Stimulated activated CD8-positive, alpha-beta memory T cell treated with anti-CD3 and anti-CD28 coated beads, Interleukin-15, amount 100 ng/mL, for 4 hours (primary cell): ENCODE data around the gene LLPH.

ENCODE experiments used
- DNase-seq, 2 donors: peaks; one replicate each; pipeline ENCODE4 v3.0.0-alpha.2; 2020; ENCODE audit warnings: low read depth in 2 of 2

Gene LLPH

DNA sequence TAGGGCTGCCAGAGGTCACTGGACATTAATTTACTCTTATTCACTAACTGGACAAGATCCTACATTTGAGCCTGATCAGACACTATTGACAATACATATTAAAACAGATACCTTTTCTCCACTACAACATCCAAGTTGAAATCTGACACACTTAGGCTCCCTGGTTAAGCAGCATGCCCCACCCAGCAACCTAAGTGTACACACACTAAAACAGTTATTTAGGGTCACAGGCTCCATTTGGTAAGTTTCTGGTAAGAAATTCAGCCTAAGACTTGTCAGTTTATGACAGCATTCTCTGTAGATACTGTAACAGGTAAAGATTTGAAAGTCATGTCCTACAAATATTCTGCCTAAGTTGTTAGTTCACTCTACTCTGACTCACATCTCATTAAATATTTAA, 12.3 kb upstream of the LLPH start:
- no peak for DNase-seq

DNA sequence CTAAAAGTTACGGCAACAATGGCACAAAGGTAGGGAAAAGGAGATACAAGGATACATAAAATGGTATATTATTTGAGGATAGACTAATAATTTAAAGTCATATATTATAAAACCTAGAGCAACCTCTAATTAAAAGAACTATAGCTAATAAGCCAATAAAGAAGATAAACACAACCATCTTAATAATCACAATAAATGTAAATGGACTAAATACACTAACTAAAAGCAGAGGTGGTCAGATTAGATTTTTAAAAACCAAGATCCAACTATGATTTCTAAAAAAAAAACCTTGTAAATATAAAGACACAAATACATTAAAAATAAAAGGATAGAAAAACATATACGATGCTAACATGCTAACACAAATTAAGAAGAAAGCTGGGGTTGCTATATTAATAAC, 10.7 kb upstream of the LLPH start:
- DNase-seq, result no peak

DNA sequence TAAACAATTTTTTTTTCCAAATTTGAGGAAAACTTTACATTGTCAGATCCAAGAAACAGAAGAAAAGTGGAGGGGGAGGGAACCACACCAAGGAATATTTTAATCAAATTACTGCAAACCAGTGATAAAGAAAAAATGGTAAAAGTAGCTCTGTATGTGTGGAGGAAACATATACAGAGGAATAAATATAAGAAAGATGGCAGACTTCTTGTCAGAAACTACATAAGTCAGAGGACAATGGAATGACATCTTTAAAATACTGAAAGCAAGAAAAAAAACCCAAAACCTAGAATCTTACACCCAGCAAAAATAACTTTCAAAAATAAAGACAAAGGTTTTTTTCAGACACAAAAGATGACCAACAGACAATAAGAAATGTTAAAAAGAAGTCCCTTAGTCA, 10.2 kb upstream of the LLPH start:
- DNase-seq, result no peak

DNA sequence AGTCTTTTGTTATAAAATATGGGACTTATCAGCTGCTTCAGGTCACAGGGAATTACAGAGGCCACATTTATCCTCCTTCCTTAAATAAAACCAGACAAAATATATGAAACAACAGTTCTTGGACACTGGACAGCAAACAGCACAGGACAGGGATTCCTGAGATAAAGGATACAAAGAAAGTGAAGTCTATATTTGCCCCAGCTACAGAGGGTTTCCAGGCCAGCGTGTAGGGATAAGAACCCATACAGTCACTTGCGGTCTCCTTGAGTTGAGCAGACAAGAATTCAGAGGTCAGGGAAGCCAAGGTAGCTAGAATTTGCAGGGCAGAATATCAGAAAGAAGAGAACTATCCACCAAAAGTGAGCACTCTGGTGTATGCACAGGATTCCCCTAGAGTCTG, 8.8 kb upstream of the LLPH start:
- DNase-seq, result no peak

DNA sequence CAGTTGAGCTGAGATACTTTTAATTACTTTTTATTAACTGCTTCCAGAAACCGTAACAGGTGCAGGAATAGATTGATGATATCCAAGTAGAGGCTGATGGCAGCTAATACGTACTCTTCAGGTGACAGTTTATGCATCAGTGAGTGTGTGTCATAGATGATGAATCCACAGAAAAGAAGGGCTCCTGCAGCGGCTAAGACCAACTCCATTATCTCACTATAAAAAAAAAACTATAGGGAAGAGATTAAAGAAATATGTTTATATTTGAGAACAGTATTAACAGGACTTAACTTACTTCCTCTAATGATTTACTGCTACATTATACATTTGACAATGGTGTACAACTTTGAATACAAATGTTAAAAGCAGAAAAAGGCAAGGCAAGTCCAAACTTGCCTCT, 7.4 kb upstream of the LLPH start:
- no peak for DNase-seq

DNA sequence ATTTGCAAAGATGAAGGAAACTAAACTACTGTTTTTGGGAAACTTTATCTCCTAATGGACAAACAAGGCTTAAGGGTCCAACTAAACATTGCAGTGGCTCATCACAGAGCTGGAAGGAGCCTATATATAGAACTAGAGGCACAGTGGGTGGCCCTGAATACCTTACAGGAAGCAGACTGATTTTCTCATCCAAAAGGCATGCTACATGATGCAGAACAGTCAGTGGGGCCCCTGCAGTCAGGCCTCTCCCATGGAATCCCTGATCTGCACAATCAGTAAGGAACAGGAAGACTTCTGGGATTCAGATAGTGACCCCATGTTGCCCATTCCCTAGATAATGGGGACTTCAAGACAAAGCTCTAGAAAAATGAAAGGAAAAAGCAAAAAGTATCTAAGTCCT, 1.9 kb upstream of the LLPH start:
- no peak for DNase-seq

GRCh38 chr12:66131067-66131688, 628 bp upstream of the LLPH start:
- no peak for DNase-seq

GRCh38 chr12:66129934-66130266, 650 bp downstream of the LLPH start:
- DNase-seq, result no peak

DNA sequence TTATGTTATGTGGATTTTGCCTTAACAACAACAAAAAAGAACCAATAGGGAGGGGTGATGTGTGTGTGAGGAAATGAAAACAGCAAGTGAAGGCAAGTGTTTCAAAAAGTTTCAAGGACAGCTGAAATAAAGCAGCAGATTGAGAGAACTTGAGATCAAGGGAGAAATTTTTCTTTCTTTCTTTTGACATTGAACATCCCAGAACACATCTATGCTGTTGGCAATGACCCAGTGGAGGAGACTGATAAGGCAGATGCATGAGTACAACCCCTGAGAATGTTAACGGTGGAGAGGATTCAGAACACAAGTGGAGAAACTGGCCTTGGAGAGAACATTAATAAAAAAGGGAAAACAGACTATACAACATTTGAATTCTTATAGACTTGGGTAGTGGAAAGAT, 2.9 kb downstream of the LLPH start:
- no peak for DNase-seq

DNA sequence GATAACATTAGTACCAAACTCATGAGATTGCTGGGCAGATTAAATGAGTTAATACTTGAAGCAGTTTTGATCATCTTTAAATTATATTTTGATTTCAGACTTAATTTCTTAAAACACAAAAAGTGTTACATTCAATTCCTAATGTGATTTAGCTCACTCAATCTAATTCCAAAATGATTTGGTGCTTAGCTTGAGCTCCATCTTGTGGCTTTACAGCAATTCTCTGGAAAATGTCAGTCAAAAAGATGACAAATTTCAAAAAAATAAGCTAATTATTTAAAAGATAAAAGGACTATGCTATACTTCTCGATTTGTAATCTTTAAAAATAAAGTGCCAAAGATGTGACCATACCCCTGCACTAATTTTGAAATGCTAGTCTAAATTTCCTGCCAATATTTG, 10.1 kb downstream of the LLPH start:
- no peak for DNase-seq

GRCh38 chr12:66119870-66120241, 10.7 kb downstream of the LLPH start:
- DNase-seq, result no peak

DNA sequence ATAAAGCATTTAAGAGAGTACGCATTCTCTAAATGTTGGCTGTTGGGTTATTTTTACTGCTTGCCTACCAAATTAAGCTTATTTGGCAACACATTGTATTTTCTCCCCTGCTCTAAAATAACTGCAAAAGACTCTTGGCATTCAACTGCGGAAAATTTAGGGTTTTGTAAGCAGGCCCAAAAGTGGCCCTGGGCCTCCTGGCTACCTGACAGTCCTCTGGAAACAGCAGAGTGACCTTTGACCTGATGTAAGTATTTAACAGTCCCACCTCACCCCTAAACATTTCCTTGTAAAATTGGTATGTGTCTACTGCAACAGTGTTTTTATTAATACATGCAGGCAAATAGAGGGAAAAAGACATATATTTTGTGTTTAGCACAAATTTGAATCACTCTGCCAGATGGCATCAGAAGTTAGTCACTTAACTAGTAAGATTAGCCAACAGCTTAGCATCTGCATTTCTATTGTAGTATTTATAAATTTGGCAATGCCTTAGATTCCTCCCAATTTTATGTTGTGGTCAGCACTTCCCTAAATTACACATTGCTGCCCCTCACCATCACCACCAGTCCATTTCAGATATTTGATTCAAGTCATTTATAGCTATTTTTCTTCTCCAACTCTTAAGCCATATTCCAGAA, 11.2 kb downstream of the LLPH start:
- DNase-seq, result no peak

DNA sequence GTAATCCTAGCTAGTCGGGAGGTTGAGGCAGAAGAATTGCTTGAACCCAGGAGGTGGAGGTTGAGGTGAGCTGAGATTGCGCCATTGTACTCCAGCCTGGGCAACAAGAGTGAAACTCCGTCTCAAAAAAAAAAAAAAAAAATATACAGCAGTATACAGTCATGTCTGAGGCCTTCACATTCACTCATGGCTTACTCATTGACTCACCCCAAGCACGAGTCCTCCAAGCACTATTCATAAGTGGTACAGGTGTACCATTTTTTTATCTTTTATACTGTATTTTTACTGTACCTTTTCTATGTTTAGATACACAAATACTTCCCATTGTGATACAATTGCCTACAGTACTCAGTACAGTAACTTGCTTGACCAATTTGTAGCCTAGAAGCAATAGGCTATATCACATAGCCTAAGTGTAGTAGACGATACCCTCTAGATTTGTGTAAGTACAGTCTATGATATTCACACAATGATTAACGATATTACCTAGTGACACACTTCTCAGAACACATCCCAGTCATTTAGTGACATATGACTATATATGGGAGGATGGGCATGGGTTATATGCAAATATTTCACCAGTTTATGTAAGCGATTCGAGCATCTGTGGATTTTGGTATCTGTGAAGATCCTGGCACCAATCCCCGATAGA, 12.2 kb downstream of the LLPH start:
- DNase-seq, result no peak

DNA sequence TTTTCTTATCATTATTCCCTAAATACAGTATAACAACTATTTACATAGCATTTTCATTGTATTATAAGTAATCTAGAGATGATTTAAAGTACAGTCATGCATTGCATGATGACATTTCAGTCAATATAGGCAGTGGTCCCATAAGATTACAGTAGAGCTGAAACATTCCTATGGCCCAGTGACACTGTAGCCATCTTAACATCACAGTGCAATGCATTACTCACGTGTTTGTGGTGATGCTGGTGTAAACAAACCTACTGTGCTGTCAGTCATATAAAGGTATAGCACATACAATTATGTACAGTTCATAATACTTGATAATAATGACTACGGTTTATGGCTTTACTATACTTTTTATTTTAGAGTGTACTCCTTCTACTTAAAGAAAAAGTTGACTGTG, 13.3 kb downstream of the LLPH start:
- DNase-seq, result no peak

DNA sequence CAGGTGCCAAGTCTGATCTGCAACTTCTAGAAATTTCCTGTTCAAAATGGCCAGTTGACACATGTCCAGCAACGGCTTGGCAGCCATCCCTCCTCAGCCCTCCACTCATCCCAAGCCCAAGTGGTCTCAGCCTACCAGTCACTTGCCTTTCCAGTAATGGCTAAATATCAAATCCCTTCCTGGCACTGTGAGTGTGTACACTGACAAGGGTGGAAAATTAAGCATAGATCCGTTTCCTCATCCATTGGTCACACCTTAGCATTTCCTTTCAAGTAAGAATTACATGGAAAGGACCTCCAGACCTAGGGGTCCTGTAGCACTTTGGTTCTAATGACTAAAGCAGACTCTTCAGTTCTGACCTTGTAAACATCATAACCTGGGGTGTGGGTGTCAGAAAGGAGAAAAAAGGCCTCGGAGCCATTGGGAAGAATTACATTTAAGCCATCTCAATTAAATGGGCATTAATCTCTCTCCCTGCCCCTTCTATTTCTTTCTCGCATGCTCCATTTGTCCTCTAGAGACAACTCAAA, 15.4 kb downstream of the LLPH start:
- DNase-seq, result no peak

DNA sequence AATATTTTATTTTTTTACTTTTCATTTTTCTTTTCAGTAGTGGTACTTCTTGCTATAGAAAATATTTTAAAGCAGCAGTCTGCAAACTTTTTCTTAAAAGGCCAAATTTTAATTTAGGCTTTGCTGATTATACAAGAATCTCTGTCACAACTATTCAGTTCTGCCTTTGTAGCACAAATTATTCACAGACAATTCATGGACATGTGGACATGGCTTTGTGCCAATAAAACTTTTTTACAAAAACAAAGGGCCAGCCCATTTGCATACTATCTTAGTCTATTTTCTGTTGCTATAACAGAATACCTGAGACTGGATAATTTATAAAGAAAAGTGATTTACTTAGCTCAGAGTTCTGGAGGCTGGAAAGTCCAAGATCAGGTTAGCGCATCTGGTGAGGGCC, 17.1 kb downstream of the LLPH start:
- DNase-seq, result no peak

DNA sequence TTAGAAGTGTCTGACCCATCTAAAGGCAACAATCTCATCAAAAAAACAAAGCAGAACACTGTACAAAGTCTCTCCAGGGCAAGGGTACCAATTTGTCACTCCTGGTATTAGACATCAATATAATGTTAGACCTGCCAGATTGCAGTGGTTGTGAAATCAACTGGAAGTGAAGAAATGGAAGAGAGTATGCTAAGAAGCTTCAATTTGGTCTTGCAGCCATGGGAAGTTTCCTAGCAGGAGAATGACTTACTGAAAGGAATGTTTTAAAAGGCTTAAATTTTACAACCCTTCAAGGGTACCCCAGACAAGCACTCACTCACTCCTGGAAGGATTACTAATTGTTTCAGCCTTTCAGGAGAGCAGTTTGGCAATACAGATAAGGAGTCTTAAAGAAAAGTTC, 18.9 kb downstream of the LLPH start:
- no peak for DNase-seq

- no peak for DNase-seq
These were observed 21.5 kb downstream of the LLPH start for GRCh38 chr12:66109056-66109455.

DNA sequence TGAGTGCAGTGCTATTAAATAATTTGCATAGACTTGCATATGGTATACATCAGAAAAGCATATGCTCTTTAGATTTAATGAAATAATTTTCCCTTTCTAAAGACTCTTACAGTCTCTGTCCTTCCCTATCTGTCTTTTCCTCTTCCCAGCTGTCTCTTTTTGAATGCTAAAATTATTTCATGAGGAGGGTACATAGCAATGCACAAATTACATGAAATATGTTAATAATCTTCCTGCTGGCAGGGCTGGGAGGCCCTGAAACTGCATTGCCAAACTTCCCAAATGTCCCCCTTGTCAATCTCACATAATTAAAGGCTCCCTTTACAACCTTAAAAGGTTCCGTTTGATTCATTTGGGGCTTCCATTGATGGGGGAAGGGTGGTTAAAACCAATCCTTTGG, 22.2 kb downstream of the LLPH start:
- DNase-seq, result no peak

GRCh38 chr12:66107451-66107915, 23.1 kb downstream of the LLPH start:
- no peak for DNase-seq

DNA sequence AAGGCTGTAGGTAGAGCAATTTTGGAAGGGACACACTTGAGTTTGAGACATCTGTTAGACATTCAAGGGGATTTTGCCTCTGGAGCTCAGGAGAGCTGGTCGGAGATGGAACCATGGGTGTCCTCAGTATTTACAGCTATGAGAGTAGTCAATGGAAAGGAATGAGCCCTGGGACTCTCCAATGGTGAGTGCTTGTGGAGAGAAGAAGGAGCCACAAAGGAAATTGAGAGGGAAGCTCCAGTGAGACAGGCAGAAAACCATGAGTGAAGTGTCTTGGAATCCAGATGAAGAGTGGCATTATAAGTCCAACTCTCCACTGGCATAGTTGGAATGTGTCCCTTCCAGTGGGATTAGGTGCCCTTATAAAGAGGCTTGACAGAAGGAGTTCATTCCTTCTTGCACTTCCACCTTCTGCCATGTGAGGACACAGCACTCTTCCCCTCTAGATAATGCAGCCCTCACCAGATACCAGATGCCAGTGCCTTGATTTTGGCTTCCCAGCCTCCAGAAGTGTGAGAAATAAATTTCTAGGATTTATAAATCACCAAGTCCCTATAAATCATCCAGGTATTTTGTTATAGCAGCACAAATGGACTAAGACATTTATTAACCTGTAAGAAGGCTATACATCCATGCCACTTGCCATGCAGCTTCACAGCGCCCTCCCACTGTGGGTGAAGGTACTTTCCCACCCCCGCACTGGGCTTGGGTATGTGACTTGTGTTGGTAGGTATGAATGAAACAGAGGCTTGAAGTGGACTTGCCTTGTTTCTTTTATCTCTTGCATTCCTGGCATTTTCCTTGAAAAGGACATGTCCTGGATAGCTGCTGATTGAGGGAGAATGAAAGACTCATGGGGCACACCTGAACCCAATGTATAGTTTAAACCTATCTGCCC, 27.3 kb downstream of the LLPH start:
- no peak for DNase-seq

DNA sequence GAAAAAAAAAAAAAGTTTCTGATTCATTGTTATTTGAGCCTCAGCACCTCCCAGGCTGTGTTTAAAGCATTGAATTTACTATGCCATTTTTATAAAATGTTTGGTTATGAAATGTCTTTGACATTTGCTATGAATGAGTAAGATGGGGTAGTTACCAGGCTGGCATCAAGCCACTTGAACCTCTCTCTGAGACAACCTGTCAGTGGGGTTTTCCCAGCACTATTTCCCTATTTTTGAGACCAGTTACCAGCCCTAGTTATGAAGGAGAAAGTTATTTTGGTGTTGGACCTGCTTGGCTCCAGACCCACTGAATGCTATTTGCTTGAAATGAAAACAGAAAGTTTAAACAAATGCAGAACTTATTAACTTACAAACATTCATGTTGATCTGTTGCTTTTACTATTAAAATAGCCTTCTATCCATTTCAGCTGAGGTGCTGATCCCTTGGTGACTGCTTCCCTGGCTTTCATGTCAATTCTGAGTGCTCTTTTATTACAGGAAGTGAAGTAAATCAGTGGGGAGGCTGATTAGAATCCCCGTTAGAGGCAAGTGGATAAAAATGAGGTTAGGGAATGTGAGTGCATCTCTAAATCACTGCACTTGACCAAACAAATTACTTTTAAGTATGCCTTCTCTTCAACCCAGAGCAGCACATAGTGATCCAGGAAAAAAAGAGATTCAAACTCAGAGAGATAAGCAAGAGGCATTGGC, 37.8 kb downstream of the LLPH start:
- DNase-seq, result no peak
